Loucy (cell line): ENCODE data around the gene PPFIA4.

Experiments used
- H2AFZ ChIP-seq: fragments of 200-600 bp; sonication (generic); 2 replicates; pipeline ENCODE4 v1.6.0; 2016; ENCODE audit warnings: antibody characterized with exemption, mild to moderate bottlenecking, low read length, moderate library complexity
- H3F3A ChIP-seq: fragments of 200-600 bp; 2 replicates; pipeline ENCODE4 v1.6.0; 2016; ENCODE audit warnings: antibody characterized with exemption, low read depth, mild to moderate bottlenecking
- H3K27me3 ChIP-seq: fragments of 200-600 bp; sonication (generic); 2 replicates; pipeline ENCODE4 v1.6.1; 2014; ENCODE audit warnings: low read length, mild to moderate bottlenecking; ENCODE audit not compliant: insufficient read depth, poor library complexity, severe bottlenecking
- H3K36me3 ChIP-seq: fragments of 200-600 bp; sonication (generic); 2 replicates; pipeline ENCODE4 v1.6.1; 2016; ENCODE audit warnings: low read length; ENCODE audit not compliant: insufficient read depth
- H3K4me1 ChIP-seq: fragments of 200-600 bp; sonication (generic); 2 replicates; pipeline ENCODE4 v1.5.1; 2014; ENCODE audit warnings: low read length, mild to moderate bottlenecking; ENCODE audit not compliant: insufficient read depth, poor library complexity, severe bottlenecking
- H3K4me2 ChIP-seq: fragments of 200-600 bp; sonication (generic); 2 replicates; pipeline ENCODE4 v1.6.0; 2014; ENCODE audit warnings: antibody characterized with exemption, low read length, low read depth, mild to moderate bottlenecking; ENCODE audit not compliant: poor library complexity, severe bottlenecking
- H3K4me3 ChIP-seq: fragments of 200-600 bp; sonication (generic); 2 replicates; pipeline ENCODE4 v1.5.1; 2014; ENCODE audit warnings: low read length, mild to moderate bottlenecking, mixed read lengths; ENCODE audit not compliant: poor library complexity, severe bottlenecking
- H3K79me2 ChIP-seq: fragments of 200-600 bp; sonication (generic); 2 replicates; pipeline ENCODE4 v1.6.1; 2014; ENCODE audit warnings: low read length; ENCODE audit not compliant: insufficient read depth
- H3K9ac ChIP-seq: fragments of 200-600 bp; sonication (generic); 2 replicates; pipeline ENCODE4 v1.6.0; 2014; ENCODE audit warnings: mild to moderate bottlenecking, low read depth, low read length, moderate library complexity; ENCODE audit not compliant: poor library complexity, severe bottlenecking
- H3K9me2 ChIP-seq: fragments of 200-600 bp; sonication (generic); replicated peaks from 2 replicates; pipeline ENCODE4 v1.6.1; 2016; ENCODE audit warnings: low read depth, low read length, mixed read lengths
- H3K9me3 ChIP-seq: fragments of 200-600 bp; sonication (generic); 2 replicates; pipeline ENCODE4 v1.6.1; 2014; ENCODE audit warnings: mild to moderate bottlenecking, antibody characterized with exemption, low read length, low read depth; ENCODE audit not compliant: insufficient read depth
- H4K20me1 ChIP-seq: fragments of 200-600 bp; sonication (generic); 2 replicates; pipeline ENCODE4 v1.6.0; 2014; ENCODE audit warnings: antibody characterized with exemption, low read length, mild to moderate bottlenecking; ENCODE audit not compliant: insufficient read depth, poor library complexity, severe bottlenecking
- CTCF ChIP-seq: fragments of 200-600 bp; sonication (generic); conservative IDR thresholded peaks from 2 replicates; pipeline ENCODE4 v1.5.1; 2014; ENCODE audit warnings: mild to moderate bottlenecking, antibody characterized with exemption, low read length
- EZH2phosphoT487 ChIP-seq: fragments of 200-600 bp; IDR thresholded peaks from 2 replicates; pipeline ENCODE4 v1.6.1; 2018; ENCODE audit warnings: antibody characterized with exemption, mild to moderate bottlenecking, moderate library complexity, borderline replicate concordance

The PPFIA4 gene

GRCh38 chr1:203090421-203091198 lies 64.3 kb downstream of the PPFIA4 start:
- Histone ChIP-seq H4K20me1 (no peaks in the 10 kb centered on the region), H3K27me3 (no peaks in the 10 kb centered on the region), H3K4me2 (no peak overlapping the region), H3K79me2 (no peaks in the 10 kb centered on the region), H3K4me1 (no peaks in the 10 kb centered on the region), H3K9me3 (peaks cover 13% of the 10 kb centered on the region; the same call in 1 of the 2 replicates), H3K9ac (no peak overlapping the region), H2AFZ (no peak overlapping the region), H3K9me2 (no peaks in the 10 kb centered on the region), H3F3A (no peaks in the 10 kb centered on the region), H3K4me3 (no peak overlapping the region), H3K36me3 (no peaks in the 10 kb centered on the region)
- TF ChIP-seq EZH2phosphoT487 (no peak), CTCF (no peak)

GRCh38 chr1:203091199-203091477 lies 64.8 kb downstream of the PPFIA4 start:
- no peaks in the 10 kb centered on the region for H3K27me3 ChIP-seq
- TF ChIP-seq EZH2phosphoT487 = no peak
- TF ChIP-seq CTCF = no peak

GRCh38 chr1:203091761-203092330 lies 65.6 kb downstream of the PPFIA4 start:
- Histone ChIP-seq H3K36me3 (no peaks in the 10 kb centered on the region), H3K9ac (no peak overlapping the region), H3K4me1 (no peaks in the 10 kb centered on the region), H3F3A (no peaks in the 10 kb centered on the region), H2AFZ (no peak overlapping the region), H3K79me2 (no peaks in the 10 kb centered on the region), H4K20me1 (no peaks in the 10 kb centered on the region), H3K9me3 (peaks cover 18% of the 10 kb centered on the region), H3K9me2 (no peaks in the 10 kb centered on the region), H3K4me3 (no peak overlapping the region), H3K27me3 (no peaks in the 10 kb centered on the region), H3K4me2 (no peak overlapping the region)
- TF ChIP-seq EZH2phosphoT487 (no peak), CTCF (no peak)

More at GRCh38 chr1:203091199-203091477, 64.8 kb downstream of the PPFIA4 start:
- Histone ChIP-seq H3K4me1 (no peaks in the 10 kb centered on the region), H3K4me2 (no peak overlapping the region), H3K9ac (no peak overlapping the region), H2AFZ (no peak overlapping the region), H3F3A (no peaks in the 10 kb centered on the region), H3K36me3 (no peaks in the 10 kb centered on the region), H3K4me3 (no peak overlapping the region), H4K20me1 (no peaks in the 10 kb centered on the region), H3K79me2 (no peaks in the 10 kb centered on the region), H3K9me3 (peaks cover 18% of the 10 kb centered on the region), H3K9me2 (no peaks in the 10 kb centered on the region)
